ENCODE data around the gene KDM3B. TPM values are rescaled to one million over a fixed set of nuclear protein-coding genes. Genes with fewer than 3 reads are reported as not detected.

KDM3B gene
- total RNA-seq, 1 experiment from 2014 or later = 89.2 TPM

- peaks cover 22 to 24% of the 10 kb centered on the region in 2 experiments for H3K4me1 Mint-ChIP-seq
- Histone ChIP-seq H2AK5ac (ENCODE audit: insufficient read length, low read length) (no peak overlapping the region), H3T11ph (ENCODE audit: low read length) (no peak overlapping the region), H3K27me3 (ENCODE audit: insufficient read depth, low read length) (no peaks in the 10 kb centered on the region), H2AFZ (ENCODE audit: low read length) (no peak overlapping the region), H3K4me2 (ENCODE audit: insufficient read depth, insufficient read length, low read length) (no peak overlapping the region), H3K79me2 (ENCODE audit: insufficient read depth, low read length) (no peaks in the 10 kb centered on the region), H3K23ac (ENCODE audit: insufficient read length, low read depth, low read length) (no peak overlapping the region), H4K8ac (replicated peaks; ENCODE audit: insufficient read length, low read depth, low read length) (no peak overlapping the region), H2BK5ac (ENCODE audit: insufficient read length, low read length) (no peak overlapping the region), H4K91ac (ENCODE audit: insufficient read length, low read depth, low read length) (no peak overlapping the region), H3K9ac (ENCODE audit: extremely low read depth, insufficient read length, low read length) (no peak overlapping the region), H3K79me1 (ENCODE audit: insufficient read depth, low read depth, low read length, poor library complexity, severe bottlenecking) (no peaks in the 10 kb centered on the region), H4K20me1 (ENCODE audit: control insufficient read depth, insufficient read depth, insufficient read length) (no peaks in the 10 kb centered on the region), H3K27ac (ENCODE audit: insufficient read length, low read depth, low read length) (no peak overlapping the region), H2BK20ac (ENCODE audit: low read depth, low read length, poor library complexity, severe bottlenecking) (no peak overlapping the region), H3K9me3 (ENCODE audit: control insufficient read depth, low read depth, low read length) (no peaks in the 10 kb centered on the region), H3K4ac (ENCODE audit: low read depth, low read length) (no peak overlapping the region), H4K5ac (ENCODE audit: insufficient read length, low read depth, low read length) (no peak overlapping the region), H3K14ac (ENCODE audit: insufficient read depth, low read length) (no peak overlapping the region), H2BK120ac (ENCODE audit: low read depth, low read length, poor library complexity, severe bottlenecking) (no peak overlapping the region), H3K56ac (ENCODE audit: insufficient read length, low read depth, low read length) (no peak overlapping the region), H2BK12ac (ENCODE audit: insufficient read length, low read depth, low read length) (no peak overlapping the region), H3K18ac (ENCODE audit: insufficient read length, low read depth, low read length) (no peak overlapping the region), H3K23me2 (ENCODE audit: insufficient read length, low read depth, low read length, poor library complexity, severe bottlenecking) (no peaks in the 10 kb centered on the region), H3K4me1 (ENCODE audit: insufficient read depth, low read length) (no peaks in the 10 kb centered on the region; the same call in 1 of the 2 replicates), H2BK15ac (ENCODE audit: low read depth, low read length) (no peak overlapping the region)
- no CpG with 5 or more reads among the region's 9 CpGs for WGBS (ENCODE audit: extremely low coverage, insufficient read length, low lambda C conversion rate)
- no peak overlapping the region for H3K4me3 Mint-ChIP-seq
- no peak for TF ChIP-seq CTCF (conservative IDR thresholded peaks at IDR 0.05)
- no peaks in the 10 kb centered on the region; a peak in 1 of 5 replicates for H3K9me3 Mint-ChIP-seq
- no peak for DNase-seq
- H3K27me3 Mint-ChIP-seq (ENCODE audit: low read depth) = peaks cover 4% of the 10 kb centered on the region; the same call in 1 of the 2 replicates
- no peak overlapping the region; a peak in 2 of 7 replicates for H3K27ac Mint-ChIP-seq
- peaks cover 0 to 7% (median 2%) of the 10 kb centered on the region in 3 experiments; a peak in 3 of 7 replicates for H3K36me3 Mint-ChIP-seq (ENCODE audit: insufficient read depth in 1 of 3, low read depth in 3 of 3)
These were observed 96.3 kb downstream of the KDM3B start for GRCh38 chr5:138448481-138449398.
